GM18873 (cell line): ENCODE measurements around the gene ACVR1B.

Experiments
- ATAC-seq: cut with Tn5 transposase; IDR thresholded peaks from one replicate; pipeline ENCODE4 v1.9.1; 2021; ENCODE audit warnings: mild to moderate bottlenecking, moderate library complexity, moderate number of reproducible peaks; ENCODE audit not compliant: unreplicated experiment, low FRiP score

ACVR1B gene

GRCh38 chr12:51942501-51943000 lies 8.9 kb upstream of the ACVR1B start:
- no peak for ATAC-seq

GRCh38 chr12:51943346-51943745 lies 8.2 kb upstream of the ACVR1B start:
- no peak for ATAC-seq

- no peak for ATAC-seq
These were observed 6.8 kb upstream of the ACVR1B start for GRCh38 chr12:51944608-51945233.

GRCh38 chr12:51947246-51947996 lies 4.1 kb upstream of the ACVR1B start:
- no peak for ATAC-seq

- no peak for ATAC-seq
These were observed 3.4 kb upstream of the ACVR1B start for GRCh38 chr12:51948066-51948465.

DNA sequence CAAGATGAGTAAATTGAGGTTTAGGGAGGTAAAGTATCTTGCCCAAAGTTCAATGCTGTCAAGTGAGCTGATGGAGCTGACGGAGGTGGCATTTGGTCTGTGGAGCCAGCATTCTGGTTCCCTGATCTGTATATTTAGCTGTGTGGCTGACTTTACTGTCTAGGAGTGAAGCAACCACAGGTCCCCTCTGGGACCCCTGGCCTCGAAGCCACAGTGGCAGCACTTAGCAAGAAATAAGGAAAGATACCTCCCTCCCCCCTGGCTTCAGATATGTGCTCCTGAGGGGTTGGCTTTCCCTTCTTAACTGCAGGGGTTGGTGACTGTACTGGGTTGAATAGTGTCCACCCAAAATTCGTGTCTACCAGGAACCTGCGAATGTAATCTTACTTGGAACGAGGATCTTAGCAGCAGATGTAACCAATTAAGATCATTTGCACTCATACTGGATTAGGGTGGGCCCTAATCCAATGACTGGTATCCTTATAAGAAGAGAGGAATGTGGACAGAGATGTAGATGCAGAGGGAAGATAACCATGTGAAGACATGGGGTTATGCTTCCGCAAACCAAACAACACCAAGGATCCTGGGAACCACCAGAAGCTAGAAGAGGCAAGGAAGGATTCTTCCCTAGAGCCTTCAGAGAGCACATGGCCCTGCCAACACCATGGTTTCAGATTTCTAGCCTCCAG lies 2.0 kb upstream of the ACVR1B start:
- no peak for ATAC-seq

DNA sequence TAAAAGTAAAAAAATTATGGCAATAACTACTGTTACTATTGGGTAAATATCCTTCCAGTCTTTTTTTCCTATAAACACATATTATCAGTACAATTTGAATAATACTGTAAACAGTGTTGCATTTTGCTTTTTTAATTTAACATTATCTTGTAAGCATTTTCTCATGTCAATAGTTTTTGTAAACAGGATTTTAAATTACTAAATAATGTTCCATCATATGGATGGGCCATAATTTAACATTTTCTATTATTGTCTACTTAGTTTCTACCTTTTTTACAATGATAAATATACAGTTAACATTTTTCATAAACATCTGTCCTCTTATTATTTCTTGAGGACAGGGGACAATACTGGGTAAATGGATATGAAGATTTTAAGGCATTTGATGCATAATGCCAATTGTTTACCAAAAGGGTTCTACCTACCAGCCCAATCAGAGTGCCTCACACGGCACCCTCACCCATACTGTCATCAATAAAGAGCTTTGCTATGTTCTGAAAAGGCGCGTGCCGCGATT lies 759 bp upstream of the ACVR1B start:
- no peak for ATAC-seq

GRCh38 chr12:51951843-51952722 lies 584 bp downstream of the ACVR1B start:
- no peak for ATAC-seq

- no peak for ATAC-seq
These were observed 1.6 kb downstream of the ACVR1B start for GRCh38 chr12:51953089-51953488.

- no peak for ATAC-seq
These were observed 2.4 kb downstream of the ACVR1B start for GRCh38 chr12:51953864-51954263.

DNA sequence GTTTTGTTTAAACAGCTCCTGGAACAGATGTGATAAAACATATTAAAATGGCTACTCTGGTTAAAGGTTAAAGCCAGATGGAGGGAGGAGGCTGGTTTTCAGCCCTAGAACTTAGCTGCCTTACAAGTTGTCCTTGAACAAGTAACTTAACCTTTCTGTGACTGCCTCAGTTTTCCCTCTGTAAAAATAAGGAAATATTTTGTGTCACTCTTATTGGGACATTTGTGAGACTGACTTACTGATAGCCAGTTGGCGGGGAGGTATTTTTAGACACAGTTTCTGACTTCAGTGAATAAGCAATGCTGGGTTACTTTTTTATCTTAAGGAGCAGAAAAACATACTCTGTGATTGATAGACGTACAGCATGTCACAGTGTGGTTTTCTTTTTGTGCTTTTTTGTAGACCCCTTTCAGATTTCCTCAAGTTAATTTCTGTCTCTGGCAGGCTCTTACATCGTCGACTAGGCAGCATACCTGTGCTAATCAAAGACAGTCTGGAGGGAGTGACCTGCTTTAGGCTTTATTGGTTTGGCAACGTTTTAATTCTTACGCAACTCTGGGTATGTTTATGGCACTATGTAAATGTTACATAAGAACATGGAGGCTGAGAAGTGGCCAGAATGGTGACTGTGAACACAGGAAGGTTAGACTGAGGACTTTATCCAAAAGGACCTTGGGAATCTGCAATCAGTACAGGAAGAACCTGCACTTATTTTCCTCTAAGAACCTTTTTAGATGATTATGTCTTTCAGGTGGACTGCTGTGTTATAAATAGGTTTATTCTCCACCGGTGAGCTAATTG lies 3.3 kb downstream of the ACVR1B start:
- no peak for ATAC-seq

GRCh38 chr12:51955702-51956101 lies 4.2 kb downstream of the ACVR1B start:
- no peak for ATAC-seq

DNA sequence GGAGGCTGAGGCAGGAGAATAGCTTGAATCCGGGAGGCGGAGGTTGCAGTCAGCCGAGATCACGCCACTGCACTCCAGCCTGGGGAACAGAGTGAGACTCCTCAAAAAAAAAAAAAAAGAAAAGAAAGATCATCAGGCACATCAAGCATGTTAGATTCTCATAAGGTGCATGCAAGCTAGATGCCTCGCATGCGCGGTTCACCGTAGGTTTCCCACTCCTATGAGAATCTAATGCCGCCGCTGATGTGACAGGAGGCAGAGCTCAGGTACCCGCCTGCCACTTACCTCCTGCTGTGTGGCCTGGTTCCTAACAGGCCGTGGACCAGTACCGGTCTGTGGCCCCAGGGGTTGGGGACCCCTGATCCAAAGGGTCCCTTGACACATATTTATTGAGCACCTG lies 7.0 kb downstream of the ACVR1B start:
- no peak for ATAC-seq

DNA sequence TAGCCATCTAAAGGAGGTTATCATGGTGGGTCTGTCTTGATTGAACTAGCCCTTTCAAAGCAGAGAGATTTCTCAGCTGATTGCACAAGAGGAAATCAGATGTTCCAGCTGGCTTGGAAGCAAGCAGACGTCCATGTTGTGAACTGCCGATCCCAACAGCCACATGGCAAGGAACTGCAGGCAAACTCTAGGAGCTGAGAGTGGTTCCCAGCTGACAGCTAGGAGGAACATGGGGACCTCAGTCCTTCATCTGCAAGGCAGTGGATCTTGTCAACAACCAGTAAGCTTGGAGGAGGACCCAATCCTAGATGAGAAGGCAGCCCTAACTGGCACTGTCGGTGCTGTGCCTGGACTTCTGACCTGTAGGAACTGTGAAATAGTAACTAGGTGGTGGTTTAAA lies 7.7 kb downstream of the ACVR1B start:
- ATAC-seq, result no peak

DNA sequence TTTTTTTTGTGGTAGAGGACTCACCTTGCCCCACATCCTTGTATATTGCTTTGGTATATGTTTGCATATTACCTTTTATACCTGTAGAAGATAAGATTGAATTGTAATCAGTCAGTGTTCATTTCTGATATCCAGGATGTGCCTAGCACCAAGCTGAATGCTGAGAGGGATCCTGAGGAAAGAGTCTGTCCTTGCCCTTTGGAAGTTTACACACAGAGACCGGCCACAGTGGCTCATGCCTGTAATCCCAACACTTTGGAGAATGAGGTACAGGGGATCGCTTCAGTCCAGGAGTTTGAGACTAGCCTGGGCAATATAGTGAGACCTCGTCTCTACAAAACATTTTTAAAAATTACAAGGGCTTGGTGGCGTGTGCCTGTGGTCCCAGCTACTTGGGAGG lies 8.4 kb downstream of the ACVR1B start:
- ATAC-seq, result no peak

DNA sequence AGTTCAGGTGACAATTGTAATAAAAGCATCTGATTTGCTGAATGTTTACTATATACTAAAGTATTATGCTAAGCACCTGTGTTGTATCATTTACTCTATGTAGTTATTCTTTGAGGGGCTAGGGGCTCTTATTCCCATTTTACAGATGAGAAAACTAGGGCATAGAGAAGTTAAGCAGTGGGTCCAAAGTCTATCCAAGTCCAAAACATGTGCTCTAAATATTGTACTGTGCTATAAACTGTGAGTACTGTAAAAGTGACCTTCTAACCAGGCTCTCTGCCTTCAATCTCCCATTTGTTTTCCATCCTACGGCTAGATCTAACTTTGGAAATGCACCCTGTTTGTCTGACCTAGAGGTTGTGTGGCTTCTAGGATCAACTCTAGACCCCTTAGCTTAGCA lies 9.0 kb downstream of the ACVR1B start:
- ATAC-seq, result no peak

DNA sequence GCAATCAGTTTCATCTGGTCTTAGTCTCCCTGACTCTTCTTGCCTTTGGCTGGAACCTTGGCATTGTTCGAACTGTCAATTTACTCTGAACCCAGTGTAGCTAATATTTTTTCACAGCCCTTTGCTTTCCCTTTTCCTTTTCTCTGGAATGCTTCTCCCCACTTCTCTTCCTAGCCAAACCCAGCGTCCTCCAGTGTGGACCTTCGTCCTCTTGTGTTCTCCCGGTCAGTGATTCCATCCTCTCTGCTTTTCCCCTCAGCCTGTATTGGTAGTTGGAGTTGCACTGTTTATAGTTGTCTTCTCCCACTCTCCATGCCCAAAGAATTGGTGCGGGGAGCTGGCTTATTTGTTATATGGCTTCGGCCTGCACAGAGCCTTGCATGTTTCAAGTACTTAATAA lies 9.4 kb downstream of the ACVR1B start:
- ATAC-seq, result no peak

GRCh38 chr12:51961834-51962233 lies 10.3 kb downstream of the ACVR1B start:
- ATAC-seq, result no peak

DNA sequence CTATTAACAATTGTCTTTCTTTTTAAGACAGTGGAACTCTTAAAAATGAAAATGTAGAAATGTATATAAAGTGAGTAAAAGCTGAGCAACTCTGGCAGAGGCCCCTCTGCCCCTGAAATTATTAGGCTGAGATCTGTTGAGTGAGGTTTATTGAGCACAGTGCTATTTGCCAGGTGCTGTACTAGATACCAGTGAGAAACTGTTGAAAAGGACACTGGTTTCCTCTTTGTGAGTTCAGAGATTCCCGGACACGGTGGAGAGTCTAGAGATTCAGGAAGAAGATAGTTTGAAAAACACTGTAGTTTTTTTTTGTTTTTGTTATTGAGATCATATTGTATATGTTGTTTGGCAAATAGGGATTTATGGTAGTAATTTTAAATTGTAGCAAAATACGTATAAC lies 11.2 kb downstream of the ACVR1B start:
- ATAC-seq, result no peak

GRCh38 chr12:51963477-51963876 lies 12.0 kb downstream of the ACVR1B start:
- ATAC-seq, result no peak
